SK-N-SH (cell line): ENCODE data around the gene OAS2.

ENCODE experiments used
- CTCF ChIP-seq: fragments of 200-600 bp; sonication (generic); IDR thresholded peaks from 2 replicates; pipeline ENCODE4 v1.6.1; 2017; ENCODE audit warnings: antibody characterized with exemption, mild to moderate bottlenecking, moderate library complexity
- EP300 ChIP-seq, 2 experiments: IDR thresholded peaks; 2 replicates each; pipeline versions ENCODE4 v1.4.0 to v1.6.1; 2012; ENCODE audit warnings: borderline replicate concordance in 1 of 2, low read depth in 1 of 2, low read length in 1 of 2
- POLR2AphosphoS5 ChIP-seq: IDR thresholded peaks from 2 replicates; pipeline ENCODE4 v1.6.1; 2012; ENCODE audit warnings: low read depth, low read length
- RFX5 ChIP-seq: IDR thresholded peaks from 2 replicates; pipeline ENCODE4 v1.6.1; 2012; ENCODE audit warnings: mild to moderate bottlenecking, improper control_type of control experiment, low read length
- RXRA ChIP-seq: IDR thresholded peaks from 2 replicates; pipeline ENCODE4 v1.4.0; 2012; ENCODE audit warnings: low read depth, mild to moderate bottlenecking, borderline replicate concordance
- USF2 ChIP-seq: fragments of 150-350 bp; IDR thresholded peaks from 2 replicates; pipeline ENCODE4 v1.6.1; 2017; ENCODE audit warnings: antibody characterized with exemption, low read length, low read depth, borderline replicate concordance

- TF ChIP-seq CTCF = no peak
- TF ChIP-seq POLR2AphosphoS5 = no peak
- no peak for TF ChIP-seq RXRA
- no peak for TF ChIP-seq EP300 (IDR thresholded peaks at IDR 0.05; ENCODE audit: borderline replicate concordance in 1 of 2, low read depth in 1 of 2, low read length in 1 of 2)
- no peak for TF ChIP-seq USF2
- no peak for TF ChIP-seq RFX5
These were observed 14.2 kb upstream of the OAS2 start for GRCh38 chr12:112964067-112964670.
